Measurements from ENCODE around the gene ERC2.

DNA sequence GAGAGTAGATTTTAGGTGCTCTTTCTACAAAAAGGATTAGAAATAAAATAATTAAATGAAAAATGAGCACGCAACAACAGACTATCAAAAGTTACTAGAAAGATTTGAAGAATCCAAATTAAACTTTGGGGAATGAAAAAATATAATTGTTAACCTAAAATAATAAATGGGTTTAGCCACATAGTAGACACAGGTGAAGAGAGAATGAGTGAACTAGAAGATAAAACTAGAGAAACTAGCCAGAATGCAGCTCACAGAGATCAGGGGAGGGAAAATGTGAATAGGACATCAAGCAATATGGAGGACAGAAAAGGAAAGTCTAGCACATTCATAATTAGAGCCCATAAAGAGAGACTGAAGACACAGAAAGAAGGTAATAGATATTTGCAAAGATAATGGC is 670.5 kb downstream of the ERC2 start:
- TF ChIP-seq, protein P1, sequence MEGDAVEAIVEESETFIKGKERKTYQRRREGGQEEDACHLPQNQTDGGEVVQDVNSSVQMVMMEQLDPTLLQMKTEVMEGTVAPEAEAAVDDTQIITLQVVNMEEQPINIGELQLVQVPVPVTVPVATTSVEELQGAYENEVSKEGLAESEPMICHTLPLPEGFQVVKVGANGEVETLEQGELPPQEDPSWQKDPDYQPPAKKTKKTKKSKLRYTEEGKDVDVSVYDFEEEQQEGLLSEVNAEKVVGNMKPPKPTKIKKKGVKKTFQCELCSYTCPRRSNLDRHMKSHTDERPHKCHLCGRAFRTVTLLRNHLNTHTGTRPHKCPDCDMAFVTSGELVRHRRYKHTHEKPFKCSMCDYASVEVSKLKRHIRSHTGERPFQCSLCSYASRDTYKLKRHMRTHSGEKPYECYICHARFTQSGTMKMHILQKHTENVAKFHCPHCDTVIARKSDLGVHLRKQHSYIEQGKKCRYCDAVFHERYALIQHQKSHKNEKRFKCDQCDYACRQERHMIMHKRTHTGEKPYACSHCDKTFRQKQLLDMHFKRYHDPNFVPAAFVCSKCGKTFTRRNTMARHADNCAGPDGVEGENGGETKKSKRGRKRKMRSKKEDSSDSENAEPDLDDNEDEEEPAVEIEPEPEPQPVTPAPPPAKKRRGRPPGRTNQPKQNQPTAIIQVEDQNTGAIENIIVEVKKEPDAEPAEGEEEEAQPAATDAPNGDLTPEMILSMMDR (conservative IDR thresholded peaks at IDR 0.05; ENCODE audit: low read depth, low read length) = no peak
- no peak for TF ChIP-seq EZH2phosphoT487 (IDR thresholded peaks at IDR 0.05; ENCODE audit: borderline replicate concordance, low read length)
- no peak for TF ChIP-seq EZH2 (IDR thresholded peaks at IDR 0.05; ENCODE audit: low read length, unreplicated experiment)

All from PC-3 (cell line).